Measurements from ENCODE around the gene EPB41L1.
A peak's percentile ranks its signal among the peaks of the same experiment; 100 is the strongest.

EPB41L1 gene

DNA sequence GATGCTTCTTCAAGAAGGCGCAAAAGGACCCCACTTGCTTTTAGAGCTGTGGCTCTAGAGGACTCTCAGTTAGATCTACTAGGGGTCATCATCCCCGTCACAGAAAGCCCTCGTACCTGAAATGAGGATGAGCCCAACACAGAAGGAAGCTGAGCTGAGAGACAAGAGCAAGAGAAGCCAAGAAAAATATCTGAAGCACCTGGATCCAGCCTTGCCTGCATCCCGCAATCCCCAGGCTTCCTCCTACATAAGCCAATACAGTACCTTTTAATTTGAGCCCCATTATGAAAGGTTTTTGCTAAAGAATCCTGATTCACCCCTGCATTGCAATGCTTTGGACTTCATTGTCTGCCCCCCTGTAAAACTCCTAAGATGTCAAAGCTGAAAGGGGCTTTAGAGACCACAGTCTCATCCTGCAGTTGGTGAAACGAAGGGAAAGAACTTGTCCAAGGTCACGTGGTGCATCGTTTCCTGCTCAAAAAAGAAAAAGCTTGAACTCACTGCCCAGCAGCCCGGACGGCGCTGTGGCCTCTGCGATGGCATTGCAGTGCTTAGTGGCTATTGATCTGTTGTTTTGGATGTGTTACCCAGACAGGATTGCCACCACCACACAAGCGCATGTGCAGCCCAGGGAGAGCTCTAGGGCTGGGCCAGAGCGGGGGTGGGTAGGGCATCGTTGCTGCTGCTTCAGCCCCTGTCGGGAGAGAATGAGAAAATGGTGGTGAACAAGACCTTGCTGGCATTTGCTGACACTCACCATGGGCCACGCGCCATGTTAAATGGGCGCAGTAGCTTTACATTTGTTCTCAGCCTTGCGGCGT, 110.1 kb downstream of the EPB41L1 start:
- no peak for DNase-seq

DNA sequence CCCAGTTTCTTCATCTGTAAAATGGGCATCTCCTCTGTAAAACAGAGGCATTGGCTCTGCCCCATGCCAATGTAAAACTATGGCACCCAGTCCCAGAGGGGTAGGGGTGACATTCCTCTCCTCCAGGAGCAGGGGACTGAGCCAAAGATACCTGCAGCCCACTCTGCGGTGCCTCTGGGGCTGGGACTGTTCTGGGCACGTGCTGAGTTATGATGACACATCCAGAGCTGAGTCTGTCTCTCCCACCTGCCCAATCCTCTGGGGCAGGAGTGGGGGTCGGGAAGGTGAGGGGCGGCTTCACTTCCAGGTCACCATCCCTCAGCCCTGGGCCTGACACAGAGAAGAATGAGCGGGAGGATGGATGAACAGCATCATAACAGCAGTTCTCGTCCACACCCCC, 111.6 kb downstream of the EPB41L1 start:
- no peak for DNase-seq

DNA sequence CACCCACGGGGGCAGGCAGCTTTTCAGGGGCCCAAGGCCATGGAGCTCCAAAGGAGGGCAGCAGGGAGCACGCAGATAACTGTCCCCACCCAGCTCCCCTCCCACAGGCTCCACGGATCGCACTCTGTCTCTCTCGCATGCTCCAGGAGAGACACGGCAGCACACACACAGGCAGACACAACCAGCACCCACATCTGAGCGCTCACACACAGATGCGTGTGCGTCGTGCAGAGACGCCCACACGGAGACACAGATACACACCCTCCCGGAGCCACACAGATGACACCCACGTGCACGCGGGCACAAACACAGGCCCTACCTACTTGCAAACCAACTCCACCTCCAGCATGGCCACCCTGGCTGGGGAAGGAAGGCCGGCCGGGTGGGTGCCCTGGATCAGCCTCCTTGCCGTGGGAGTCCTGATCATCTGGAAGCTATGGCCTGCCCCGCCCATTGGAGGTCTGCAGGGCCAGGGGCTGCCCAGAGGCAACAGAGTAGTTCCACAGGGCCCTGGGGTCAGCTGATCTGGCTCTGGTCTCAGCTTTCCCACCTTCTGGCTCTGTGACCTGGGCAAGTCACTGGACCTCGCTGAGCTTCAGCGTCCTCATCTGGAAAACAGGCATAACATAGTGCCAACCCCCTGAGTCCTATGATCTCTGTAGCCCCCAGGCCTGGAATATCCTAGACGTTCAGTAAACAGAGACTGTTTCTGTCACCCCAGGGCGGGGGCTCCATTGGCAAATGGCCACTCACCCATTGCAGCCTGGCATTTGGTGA, 113.3 kb downstream of the EPB41L1 start:
- DNase-seq: no peak

DNA sequence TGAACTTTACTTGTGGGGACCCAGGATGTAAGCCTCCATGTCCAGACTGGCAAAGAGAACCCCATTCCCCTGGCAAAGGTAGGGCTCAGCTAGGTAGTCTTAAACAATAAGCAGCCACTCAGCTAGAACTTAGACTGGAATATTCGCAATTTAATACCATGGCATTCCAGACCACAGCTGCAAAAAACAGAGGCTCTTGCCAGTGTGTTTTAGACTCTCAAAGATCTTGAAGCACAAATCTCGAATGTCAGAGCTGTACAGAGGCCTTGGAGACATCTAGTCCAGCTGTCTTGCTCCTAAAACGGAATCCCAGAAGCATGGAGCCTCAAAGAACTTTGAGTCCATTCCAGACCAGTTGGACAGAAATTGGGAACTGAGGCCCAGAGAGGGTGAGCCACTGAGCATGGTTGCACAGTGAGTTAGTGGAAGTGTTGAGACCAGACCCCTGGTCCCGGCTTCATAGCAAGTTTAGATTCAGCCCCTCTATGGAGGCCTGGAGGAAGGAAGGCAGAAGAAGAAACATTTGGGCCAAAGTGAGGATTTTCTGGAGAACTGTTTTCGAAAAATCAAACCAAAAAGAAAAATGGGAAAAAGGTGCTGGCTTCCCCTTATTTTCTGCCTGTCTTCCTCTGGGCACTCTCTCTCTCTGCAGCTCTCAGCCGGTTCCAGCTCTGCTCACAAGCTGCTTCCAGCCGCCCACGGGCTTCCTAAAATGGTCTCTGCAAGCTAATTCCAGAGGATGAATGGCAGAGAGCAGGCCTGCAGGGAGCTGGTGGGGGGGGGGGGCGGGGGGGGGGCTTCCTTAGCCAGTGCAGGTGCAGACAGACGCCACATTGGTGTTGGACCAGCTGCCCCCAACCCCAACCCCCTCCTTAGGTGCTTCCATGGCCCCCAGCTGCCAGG, 114.2 kb downstream of the EPB41L1 start:
- peak in 1 of 3 experiments; percentile 34 for DNase-seq

DNA sequence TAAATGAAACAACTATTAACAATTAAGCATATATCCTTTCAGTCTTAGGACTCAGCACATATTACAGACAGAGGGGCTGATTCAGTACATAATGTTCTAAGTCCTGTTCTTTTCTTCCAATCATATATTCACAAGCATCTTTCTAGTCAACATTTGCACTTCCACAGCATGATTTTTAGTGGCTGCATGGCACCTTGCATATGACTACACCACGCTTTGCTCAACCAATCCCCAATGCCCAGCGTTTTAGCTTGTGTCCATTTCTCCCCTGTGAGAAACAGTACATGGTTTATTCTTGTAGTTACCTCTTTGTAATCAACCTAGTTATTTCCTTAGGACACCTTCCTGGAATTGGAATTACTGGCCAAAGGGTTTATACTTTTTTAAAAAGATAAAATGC, 115.0 kb downstream of the EPB41L1 start:
- DNase-seq: peak in 1 of 3 experiments; percentile 31

DNA sequence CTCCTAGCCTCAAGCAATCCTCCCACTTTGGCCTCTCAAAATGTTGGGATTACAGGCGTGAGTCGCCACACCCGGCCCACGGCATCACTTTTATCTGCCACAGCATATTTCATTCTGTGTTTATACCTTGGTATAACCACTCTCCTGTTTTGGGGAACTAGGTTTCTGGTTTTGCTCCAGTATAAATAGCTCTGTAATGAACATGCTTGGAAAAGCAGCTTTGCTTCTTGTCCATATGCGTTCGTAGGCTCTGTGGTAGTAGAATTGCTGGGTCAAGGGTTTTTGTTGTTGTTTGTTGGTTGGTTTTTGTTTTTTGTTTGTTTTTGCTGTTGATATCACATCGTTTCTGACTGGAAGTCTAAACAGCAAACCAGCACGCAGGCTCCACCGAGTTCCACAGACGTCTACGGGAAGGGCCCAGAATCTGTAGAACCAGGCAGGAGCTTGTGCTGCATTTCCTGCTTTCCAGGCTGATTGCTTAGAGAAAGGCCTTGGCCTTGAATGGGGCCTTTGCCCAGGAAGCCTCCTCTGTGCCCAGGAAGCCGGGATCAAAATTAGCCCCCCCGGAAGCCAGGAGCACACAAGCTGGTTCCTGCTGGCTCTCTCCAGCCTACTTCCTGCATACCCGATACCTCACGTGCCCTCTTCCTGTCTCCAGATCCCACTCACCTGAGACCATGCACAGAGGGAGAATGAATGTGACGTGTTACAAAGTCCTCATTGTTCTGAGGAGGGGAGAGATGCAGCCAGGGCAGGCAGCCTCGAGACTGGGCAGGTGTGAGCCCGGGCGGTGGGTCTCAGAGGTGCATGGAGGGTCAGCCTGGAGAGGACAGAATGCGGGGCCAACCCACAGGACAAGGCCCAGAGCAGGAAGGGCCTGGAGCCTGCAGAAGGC, 116.5 kb downstream of the EPB41L1 start:
- DNase-seq: no peak

- no peak for DNase-seq
Measured at GRCh38 chr20:36271639-36272546, 117.4 kb downstream of the EPB41L1 start.

GRCh38 chr20:36272547-36273220, 118.1 kb downstream of the EPB41L1 start:
- no peak for DNase-seq

GRCh38 chr20:36273414-36274180, 119.1 kb downstream of the EPB41L1 start:
- peak in 1 of 3 experiments; percentile 23 for DNase-seq

- DNase-seq: peak in 1 of 3 experiments; percentile 46
Measured at GRCh38 chr20:36274181-36274841, 119.8 kb downstream of the EPB41L1 start.

DNA sequence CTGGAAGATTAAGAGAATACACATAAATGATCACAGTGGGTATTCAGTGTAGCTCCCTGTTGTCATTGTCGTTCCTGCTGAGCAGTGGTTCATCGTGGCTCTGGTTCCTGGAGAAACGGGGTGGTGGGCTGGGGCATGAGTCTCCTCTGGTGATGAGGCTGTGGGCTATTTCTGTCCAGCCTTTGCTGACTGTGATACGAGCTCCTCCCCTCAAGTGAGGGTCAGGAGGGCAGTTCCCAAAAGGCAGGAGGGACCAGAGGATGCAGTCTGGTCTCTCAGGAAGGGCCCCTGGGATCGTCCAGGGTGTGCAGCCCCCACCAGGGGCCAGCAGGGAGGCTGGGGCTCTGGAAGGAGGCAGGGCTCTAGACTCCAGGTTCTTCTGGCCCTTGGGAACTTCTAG, 120.5 kb downstream of the EPB41L1 start:
- no peak for DNase-seq

GRCh38 chr20:36275441-36276189, 121.1 kb downstream of the EPB41L1 start:
- DNase-seq: no peak

- DNase-seq: no peak
Measured at GRCh38 chr20:36277546-36277945, 123.0 kb downstream of the EPB41L1 start.

DNA sequence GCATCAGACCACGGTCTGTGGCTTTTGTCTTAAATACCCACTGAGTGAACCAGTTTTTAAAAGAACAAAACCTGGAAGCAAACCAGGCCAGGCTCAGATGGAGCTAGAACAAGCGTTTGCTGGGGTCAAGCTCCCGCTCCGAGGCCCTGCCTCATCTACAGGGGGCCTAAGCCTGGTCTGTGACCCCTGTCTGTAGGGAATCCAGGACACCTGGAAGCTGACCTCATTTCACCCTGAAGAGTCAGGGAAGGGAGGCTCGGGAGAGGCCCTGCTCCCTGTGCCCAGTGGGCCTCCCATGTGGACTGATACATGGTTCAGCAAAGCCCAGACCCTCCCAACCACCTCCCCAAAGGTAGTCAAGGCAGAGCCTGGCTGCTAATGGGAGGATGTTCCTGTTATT, 124.8 kb downstream of the EPB41L1 start:
- DNase-seq: no peak

GRCh38 chr20:36279776-36280175, 125.2 kb downstream of the EPB41L1 start:
- DNase-seq: no peak

DNA sequence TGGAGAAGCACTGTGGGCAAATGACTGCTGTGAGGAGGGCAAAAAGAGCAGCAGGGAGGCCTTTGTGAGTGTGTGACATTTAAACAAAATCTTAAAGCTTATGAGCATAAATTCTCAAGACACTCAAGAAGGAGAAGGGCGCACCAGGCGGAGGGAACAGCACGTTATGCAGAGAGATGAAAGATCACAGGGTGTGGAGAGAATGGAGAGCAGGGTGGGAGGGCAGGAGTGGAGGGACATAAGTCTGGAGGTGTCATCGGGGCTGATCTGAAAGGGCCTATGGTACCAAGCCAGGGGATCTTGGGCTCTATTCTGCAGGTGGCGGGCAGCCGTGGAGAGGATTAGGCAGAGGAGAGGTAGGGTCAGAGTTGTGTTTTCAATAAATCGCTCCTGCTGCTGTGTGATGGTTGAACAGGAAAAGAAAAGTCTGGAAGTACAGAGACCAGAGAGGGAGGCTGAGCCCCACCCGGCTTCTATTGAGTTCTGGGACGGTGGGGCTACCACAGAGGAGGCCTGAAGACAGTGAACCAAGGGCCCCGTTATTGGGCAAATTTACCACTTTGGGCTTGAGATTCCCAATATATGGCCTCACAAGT, 127.3 kb downstream of the EPB41L1 start:
- no peak for DNase-seq

All from NCI-H1417 (cell line).